Lung (tissue), 12 donors: ENCODE measurements around the gene KRT6A. TPM values are rescaled to one million over a fixed set of nuclear protein-coding genes. Genes with fewer than 3 reads are reported as not detected.

Experiments used
- ATAC-seq: fragments of 200-7000 bp; cut with Tn5 transposase; one replicate; pipeline ENCODE4 v1.9.1; 2020; ENCODE audit warnings: moderate number of reproducible peaks; ENCODE audit not compliant: insufficient read depth, low FRiP score
- DNase-seq, 3 donors: peaks; one replicate each; pipeline ENCODE4 v3.0.0-alpha.2; 2013 to 2017
- H3K27ac ChIP-seq, 2 donors: one replicate each; pipeline ENCODE4 v1.5.1; 2013; ENCODE audit warnings: mild to moderate bottlenecking in 2 of 2, moderate library complexity in 2 of 2, control low read depth in 1 of 2, inconsistent platforms in 1 of 2, low read depth in 1 of 2, low read length in 1 of 2
- H3K27me3 ChIP-seq, 3 donors: one replicate each; pipeline ENCODE4 v1.5.1; 2013; ENCODE audit warnings: low read length in 2 of 3; ENCODE audit not compliant: control insufficient read depth in 3 of 3, insufficient read depth in 3 of 3
- H3K36me3 ChIP-seq, 4 donors: one replicate each; pipeline ENCODE4 v1.5.1; 2013; ENCODE audit warnings: low read length in 4 of 4, mild to moderate bottlenecking in 1 of 4, moderate library complexity in 1 of 4; ENCODE audit not compliant: control insufficient read depth in 4 of 4, insufficient read depth in 4 of 4
- H3K4me1 ChIP-seq, 5 donors: one replicate each; pipeline ENCODE4 v1.5.1; 2013; ENCODE audit warnings: low read length in 5 of 5, mild to moderate bottlenecking in 2 of 5, moderate library complexity in 1 of 5; ENCODE audit not compliant: control insufficient read depth in 5 of 5, insufficient read depth in 5 of 5
- H3K4me3 ChIP-seq: one replicate; pipeline ENCODE4 v1.5.1; 2013; ENCODE audit warnings: mild to moderate bottlenecking, control low read depth, moderate library complexity
- H3K9ac ChIP-seq, 2 donors: one replicate each; pipeline ENCODE4 v1.5.1; 2013; ENCODE audit warnings: low read length in 2 of 2, control low read depth in 1 of 2; ENCODE audit not compliant: insufficient read depth in 1 of 2
- H3K9me3 ChIP-seq, 4 donors: one replicate each; pipeline ENCODE4 v1.5.1; 2013; ENCODE audit warnings: low read length in 3 of 4, mild to moderate bottlenecking in 1 of 4, moderate library complexity in 1 of 4; ENCODE audit not compliant: control insufficient read depth in 4 of 4, insufficient read depth in 3 of 4
- CTCF ChIP-seq: IDR thresholded peaks from 2 replicates; pipeline ENCODE4 v1.5.1; 2012; ENCODE audit warnings: mild to moderate bottlenecking; ENCODE audit errors: control extremely low read depth, extremely low read depth
- WGBS, 2 donors: extraction: QIAGEN DNeasy Blood & Tissue Kit; methylation state at CpG; one replicate each; pipeline ENCODE4 v1.1.7; 2013; 5-methylcytosine and 5-hydroxymethylcytosine counted together
- polyA plus RNA-seq, 2 donors: library from polyadenylated mRNA; stranded (reverse); fragments of 200-250 nt; gene quantifications; one replicate each; pipeline ENCODE4 v1.2.1, GENCODE V29; 2013
- total RNA-seq, 2 donors: library from RNA; depleted of rRNA in 1 of 2; stranded (reverse); fragments of >200 nt in 1 of 2; gene quantifications; one replicate each; pipeline ENCODE4 v1.2.1, GENCODE V29; 2014 to 2021
- donor health status: control.
- donor health status: control.
- donor health status: Bipolar disorder and iron deficiency.
- donor health status: healthy.
- donor health status: DM: yes; HTN: yes; CAD: no.

The KRT6A gene
- total and polyA plus RNA-seq, 4 donors: 0.65 to 46.8 (median 7.3) TPM

- TF ChIP-seq CTCF: no peak
- DNase-seq (no peak), ATAC-seq (no peak)
- Histone ChIP-seq H3K9me3 (no peaks in the 10 kb centered on the region), H3K27ac (no peak overlapping the region), H3K9ac (no peak overlapping the region), H3K4me1 (peaks cover 0 to 23% (median 3%) of the 10 kb centered on the region in 5 donors), H3K36me3 (no peaks in the 10 kb centered on the region), H3K27me3 (no peaks in the 10 kb centered on the region), H3K4me3 (no peak overlapping the region)
- 32 to 84% methylated on average over 1 of the region's 1 CpG for WGBS, 2 donors
These were observed 42.5 kb upstream of the KRT6A start for GRCh38 chr12:52535574-52535973.

- Histone ChIP-seq H3K4me1 (peaks cover 0 to 14% (median 3%) of the 10 kb centered on the region in 5 donors), H3K4me3 (no peak overlapping the region), H3K27me3 (no peaks in the 10 kb centered on the region), H3K36me3 (no peaks in the 10 kb centered on the region), H3K9me3 (no peaks in the 10 kb centered on the region), H3K9ac (no peak overlapping the region), H3K27ac (no peak overlapping the region)
- TF ChIP-seq CTCF: no peak
- DNase-seq (no peak), ATAC-seq (no peak)
- WGBS, 2 donors: 82 to 96% methylated on average over 5 of the region's 5 CpGs
These were observed 41.4 kb upstream of the KRT6A start for GRCh38 chr12:52534482-52534881.

- no peak overlapping the region for H3K4me3 ChIP-seq
- H3K27ac ChIP-seq: no peak overlapping the region
- no peaks in the 10 kb centered on the region for H3K27me3 ChIP-seq
- 75 to 76% methylated on average over 10 of the region's 10 CpGs for WGBS, 2 donors
- no peaks in the 10 kb centered on the region for H3K9me3 ChIP-seq
- H3K36me3 ChIP-seq: no peaks in the 10 kb centered on the region
- TF ChIP-seq CTCF: no peak
- no peak for ATAC-seq
- no peak overlapping the region for H3K9ac ChIP-seq
- DNase-seq: no peak
- peaks cover 0 to 11% (median 0%) of the 10 kb centered on the region in 5 donors for H3K4me1 ChIP-seq
These were observed 40.8 kb upstream of the KRT6A start for GRCh38 chr12:52533686-52534470.

- no peak overlapping the region for H3K9ac ChIP-seq
- no peak overlapping the region for H3K27ac ChIP-seq
- WGBS, 2 donors: 65 to 83% methylated on average over 4 of the region's 4 CpGs
- no peak overlapping the region for H3K4me3 ChIP-seq
- no peak for TF ChIP-seq CTCF
- no peaks in the 10 kb centered on the region for H3K36me3 ChIP-seq
- H3K4me1 ChIP-seq: no peaks in the 10 kb centered on the region
- ATAC-seq (no peak), DNase-seq (no peak)
- no peaks in the 10 kb centered on the region for H3K9me3 ChIP-seq
- no peaks in the 10 kb centered on the region for H3K27me3 ChIP-seq
These were observed 39.6 kb upstream of the KRT6A start for GRCh38 chr12:52532636-52533035.
